GM18868 (cell line): ENCODE measurements around the gene SMIM27.
"Not testable (repeated sequence)": the region's sequence is repeated elsewhere in the genome, so short reads cannot be mapped to it uniquely, and the experiment has no call there.

ENCODE experiments used
- ATAC-seq: cut with Tn5 transposase; IDR thresholded peaks from one replicate; pipeline ENCODE4 v1.9.1; 2021; ENCODE audit warnings: mild to moderate bottlenecking, moderate library complexity; ENCODE audit not compliant: unreplicated experiment

The SMIM27 gene

GRCh38 chr9:32596096-32596865 is 44.2 kb downstream of the SMIM27 start:
- ATAC-seq: no peak

- ATAC-seq: no peak
Measured at GRCh38 chr9:32596936-32597335, 44.8 kb downstream of the SMIM27 start.

- ATAC-seq: not testable (repeated sequence)
Measured at GRCh38 chr9:32599021-32599420, 46.9 kb downstream of the SMIM27 start.
